PC-3 (cell line): ENCODE results near the gene KCNJ6. TPM values are rescaled to one million over a fixed set of nuclear protein-coding genes. Genes with fewer than 3 reads are reported as not detected.
A peak's percentile ranks its signal among the peaks of the same experiment; 100 is the strongest.

Experiments
- ATAC-seq: fragments of 200-7000 bp; cut with Tn5 transposase; 2 replicates; pipeline ENCODE4 v1.9.1; 2020; ENCODE audit warnings: mild to moderate bottlenecking, moderate library complexity
- BruUV-seq: library from RNA; stranded (reverse); fragments of 400-500 nt; replicated peaks from 2 replicates; lab custom pipeline; 2021; lab: Mats Ljungman, UMichigan
- CTCF ChIA-PET: fragments of 300-600 bp; sonication (Branson Sonifier 250); formaldehyde crosslinking; loops from one replicate; lab custom pipeline; 2022; ENCODE audit warnings: antibody characterized with exemption; lab: Charles Lee
- POLR2A ChIA-PET: fragments of 300-600 bp; sonication (Branson Sonifier 250); formaldehyde crosslinking; loops from one replicate; lab custom pipeline; 2022; ENCODE audit warnings: antibody characterized with exemption; ENCODE audit not compliant: unreplicated experiment; lab: Charles Lee
- DNase-seq: peaks from one replicate; pipeline ENCODE4 v3.0.0-alpha.2; 2015
- H2AFZ ChIP-seq: fragments of 300-600 bp; sonication (generic); 2 replicates; pipeline ENCODE4 v1.6.0; 2016; ENCODE audit warnings: antibody characterized with exemption, low read length
- H3F3A ChIP-seq: fragments of 300-600 bp; sonication (generic); one replicate; pipeline ENCODE4 v1.6.0; 2017; ENCODE audit warnings: antibody characterized with exemption, low read length, control low read depth, mild to moderate bottlenecking; ENCODE audit not compliant: unreplicated experiment
- H3K27ac ChIP-seq: fragments of 300-600 bp; sonication (generic); 2 replicates; pipeline ENCODE4 v1.5.1; 2016; ENCODE audit warnings: mild to moderate bottlenecking, low read length
- H3K27me3 ChIP-seq: fragments of 300-600 bp; sonication (generic); 2 replicates; pipeline ENCODE4 v1.6.1; 2016; ENCODE audit warnings: low read length, mixed read lengths
- H3K36me3 ChIP-seq: fragments of 300-600 bp; sonication (generic); 2 replicates; pipeline ENCODE4 v1.6.1; 2016; ENCODE audit warnings: low read depth, mixed run types, low read length, mixed read lengths
- H3K4me1 ChIP-seq: fragments of 300-600 bp; sonication (generic); 2 replicates; pipeline ENCODE4 v1.5.1; 2016; ENCODE audit warnings: low read length; ENCODE audit not compliant: insufficient read depth
- H3K4me2 ChIP-seq: fragments of 300-600 bp; sonication (generic); 2 replicates; pipeline ENCODE4 v1.6.0; 2016; ENCODE audit warnings: low read length
- H3K4me3 ChIP-seq: fragments of 300-600 bp; sonication (generic); 2 replicates; pipeline ENCODE4 v1.5.1; 2016; ENCODE audit warnings: mild to moderate bottlenecking, low read length, mixed read lengths
- H3K79me2 ChIP-seq: fragments of 300-600 bp; sonication (generic); 2 replicates; pipeline ENCODE4 v1.6.1; 2017; ENCODE audit warnings: low read length, mixed read lengths
- H3K9ac ChIP-seq: fragments of 300-600 bp; sonication (generic); 2 replicates; pipeline ENCODE4 v1.6.0; 2016; ENCODE audit warnings: mild to moderate bottlenecking, low read length
- H3K9me2 ChIP-seq: fragments of 300-600 bp; sonication (generic); replicated peaks from 2 replicates; pipeline ENCODE4 v1.6.1; 2016; ENCODE audit warnings: mixed run types, low read length, mixed read lengths
- H3K9me3 ChIP-seq: fragments of 300-600 bp; sonication (generic); 2 replicates; pipeline ENCODE4 v1.6.1; 2016; ENCODE audit warnings: low read length, mixed read lengths
- H4K20me1 ChIP-seq: fragments of 300-600 bp; sonication (generic); 2 replicates; pipeline ENCODE4 v1.6.1; 2016; ENCODE audit warnings: low read length, mixed read lengths
- CTCF ChIP-seq: fragments of 300-600 bp; sonication (generic); conservative IDR thresholded peaks from 2 replicates; pipeline ENCODE4 v1.5.1; 2017; ENCODE audit warnings: antibody characterized with exemption, low read depth, mild to moderate bottlenecking, low read length
- EZH2 ChIP-seq: fragments of 300-600 bp; sonication (generic); IDR thresholded peaks from one replicate; pipeline ENCODE4 v1.6.1; 2017; ENCODE audit warnings: antibody characterized with exemption, mild to moderate bottlenecking, low read length; ENCODE audit not compliant: unreplicated experiment
- EZH2phosphoT487 ChIP-seq: fragments of 300-600 bp; sonication (generic); IDR thresholded peaks from 2 replicates; pipeline ENCODE4 v1.6.1; 2018; ENCODE audit warnings: mild to moderate bottlenecking, antibody characterized with exemption, low read length, borderline replicate concordance
- intact Hi-C: fragments of 100-400 bp; cut with micrococcal nuclease; formaldehyde crosslinking; loops from 2 replicates; pipeline ENCODE4 v1.9.0; 2023
- total RNA-seq: library from RNA; depleted of rRNA; stranded (reverse); fragments of >200 nt; gene quantifications from 2 replicates; pipeline ENCODE4 v1.2.3, GENCODE V29; 2014

The KCNJ6 gene
- total RNA-seq, 1 experiment from 2014 or later = not detected

DNA sequence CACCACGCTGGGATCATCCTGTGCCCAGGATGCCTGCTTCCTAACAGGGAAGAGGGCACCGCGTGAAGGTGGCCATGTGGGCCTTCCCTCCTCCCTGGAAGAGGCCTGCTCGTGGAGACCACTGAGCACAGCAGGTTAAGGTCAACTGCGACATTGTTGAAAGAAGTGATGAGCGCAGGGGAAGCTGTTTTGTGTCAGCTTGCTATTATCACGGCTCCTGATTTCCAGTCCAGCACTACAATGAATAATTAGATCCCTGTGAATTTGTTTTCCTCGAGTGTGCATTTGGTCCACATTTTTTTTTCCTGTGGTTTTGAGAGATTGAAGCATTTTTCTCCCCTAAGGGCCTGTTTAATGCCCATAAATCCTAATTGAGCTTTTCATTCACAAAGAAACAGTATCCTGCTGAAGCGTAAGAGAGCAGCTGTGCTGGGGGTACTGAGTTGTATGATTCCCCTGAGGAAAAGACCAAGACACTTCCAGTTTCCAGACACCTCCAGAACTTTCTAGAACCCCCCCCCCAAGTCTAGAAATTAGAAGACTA is 204.9 kb downstream of the KCNJ6 start:
- Histone ChIP-seq H3K36me3 (no peaks in the 10 kb centered on the region), H3F3A (no peaks in the 10 kb centered on the region), H3K27ac (no peak overlapping the region), H3K9me2 (no peaks in the 10 kb centered on the region), H3K27me3 (peaks cover 18% of the 10 kb centered on the region; the same call in 1 of the 2 replicates), H2AFZ (no peak overlapping the region), H3K4me3 (no peak overlapping the region), H3K9ac (no peak overlapping the region), H3K4me2 (no peak overlapping the region), H3K4me1 (0 out of 2 replicates have a peak, but pooled peaks cover 7% of the 10 kb centered on the region), H4K20me1 (no peaks in the 10 kb centered on the region), H3K79me2 (no peaks in the 10 kb centered on the region), H3K9me3 (no peaks in the 10 kb centered on the region)
- DNase-seq (no peak), ATAC-seq (no peak)
- TF ChIP-seq EZH2phosphoT487 (no peak), CTCF (no peak), EZH2 (no peak)
- POLR2A ChIA-PET = no interaction called here
- no TSS peak for BruUV-seq
- intact Hi-C loops = loop anchor here (5.0 kb wide), 1 partner anchor 416 kb away; no protein-coding TSS in a partner anchor
- CTCF ChIA-PET = interaction anchor here (0.6 kb wide), 1 partner anchor 508 kb away, joined by 4 read pairs; no protein-coding TSS in a partner anchor

DNA sequence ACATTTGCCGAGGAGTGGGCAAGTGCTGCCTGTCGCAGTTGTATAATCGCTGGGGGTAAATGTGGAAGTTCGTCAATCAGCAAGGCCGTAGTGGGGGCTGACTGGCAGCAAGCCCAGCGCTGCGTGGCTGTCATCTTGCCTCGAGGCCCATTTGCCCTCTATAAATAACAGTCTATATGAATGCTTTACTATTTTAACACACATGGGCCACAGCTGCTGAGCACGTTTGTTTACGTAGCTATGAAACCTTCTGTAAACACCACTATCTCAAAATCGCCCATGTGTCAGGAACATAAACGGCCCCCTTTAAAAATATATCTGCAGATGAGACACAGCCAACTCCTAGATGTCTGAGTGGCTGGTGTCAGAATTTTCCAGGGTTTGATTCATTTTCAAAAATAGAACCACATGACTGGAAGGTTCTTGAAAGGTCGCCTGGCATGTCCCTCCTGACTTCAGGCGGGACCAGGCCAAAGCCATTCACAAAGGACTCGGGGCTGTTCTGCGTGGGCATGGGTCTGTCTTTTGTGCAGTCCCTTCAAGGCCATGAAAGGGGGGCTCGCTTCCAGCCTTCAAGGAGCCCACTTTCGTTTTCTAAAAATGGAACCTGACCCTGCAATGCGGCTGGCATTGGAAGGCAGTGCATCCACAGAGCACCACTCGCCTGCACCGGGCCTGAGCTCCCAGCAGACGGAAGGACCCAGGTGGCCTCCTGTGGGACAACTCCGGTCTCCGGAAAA is 205.5 kb downstream of the KCNJ6 start:
- BruUV-seq = no TSS peak
- intact Hi-C loops = loop anchor here (5.0 kb wide), 1 partner anchor 417 kb away; no protein-coding TSS in a partner anchor
- POLR2A ChIA-PET = no interaction called here
- H3K9ac ChIP-seq = no peak overlapping the region
- H3K4me2 ChIP-seq = no peak overlapping the region; the same call in 1 of the 2 replicates
- CTCF ChIA-PET = interaction anchor here (0.8 kb wide), 1 partner anchor 10 kb away, joined by 9 read pairs; no protein-coding TSS in a partner anchor
- 0 out of 2 replicates have a peak, but pooled peaks cover 7% of the 10 kb centered on the region for H3K4me1 ChIP-seq
- 0 out of 2 replicates have a peak, but pooled peaks have one; percentile 20 for ATAC-seq
- no peaks in the 10 kb centered on the region for H3K9me2 ChIP-seq
- H3K9me3 ChIP-seq = no peaks in the 10 kb centered on the region
- H3K36me3 ChIP-seq = no peaks in the 10 kb centered on the region
- H3K27ac ChIP-seq = no peak overlapping the region
- no peaks in the 10 kb centered on the region for H3F3A ChIP-seq
- no peaks in the 10 kb centered on the region for H3K79me2 ChIP-seq
- peak; percentile 43 for DNase-seq
- 0 out of 2 replicates have a peak, but pooled peaks cover 15% of the 10 kb centered on the region for H3K27me3 ChIP-seq
- H2AFZ ChIP-seq = 0 out of 2 replicates have a peak overlapping the region, but pooled peaks have one; percentile 17
- H3K4me3 ChIP-seq = no peak overlapping the region
- no peaks in the 10 kb centered on the region for H4K20me1 ChIP-seq
- TF ChIP-seq EZH2 (no peak), EZH2phosphoT487 (no peak), CTCF (no peak)

- H3K9me3 ChIP-seq = no peaks in the 10 kb centered on the region
- H3K4me1 ChIP-seq = no peaks in the 10 kb centered on the region
- ChIA-PET CTCF (no interaction called here), POLR2A (no interaction called here)
- H3K4me2 ChIP-seq = no peak overlapping the region
- no peak overlapping the region for H2AFZ ChIP-seq
- H3K27ac ChIP-seq = no peak overlapping the region
- BruUV-seq = no TSS peak
- H3K27me3 ChIP-seq = no peaks in the 10 kb centered on the region
- TF ChIP-seq EZH2phosphoT487 (no peak), CTCF (no peak), EZH2 (no peak)
- H4K20me1 ChIP-seq = no peaks in the 10 kb centered on the region
- no peaks in the 10 kb centered on the region for H3K79me2 ChIP-seq
- H3K9ac ChIP-seq = no peak overlapping the region
- H3F3A ChIP-seq = no peaks in the 10 kb centered on the region
- no peaks in the 10 kb centered on the region for H3K9me2 ChIP-seq
- ATAC-seq = no peak
- H3K4me3 ChIP-seq = no peak overlapping the region
- intact Hi-C loops = no loop called here
- DNase-seq = no peak
- no peaks in the 10 kb centered on the region for H3K36me3 ChIP-seq
Measured at GRCh38 chr21:37704751-37705150, 211.5 kb downstream of the KCNJ6 start.
